Measurements from ENCODE around the gene TMEM132A. TPM values are rescaled to one million over a fixed set of nuclear protein-coding genes. Genes with fewer than 3 reads are reported as not detected.
A peak's percentile ranks its signal among the peaks of the same experiment; 100 is the strongest.

Gene TMEM132A
- total and polyA plus RNA-seq, 9 of the 15 experiments (the other 6 are each of a cell fraction or from before 2014, with no cell fraction given): 0.04 to 1.1 (median 0.18) TPM; not detected in 4

- TF ChIP-seq ZBTB40 (IDR thresholded peaks at IDR 0.05): no peak
- TF ChIP-seq ZBTB40 (CRISPR knock-in tag; IDR thresholded peaks at IDR 0.05): no peak
- 0 out of 2 replicates have a peak, but pooled peaks have one; percentile 5 for TF ChIP-seq LEF1 (IDR thresholded peaks at IDR 0.05)
- TF ChIP-seq TBL1XR1 (IDR thresholded peaks at IDR 0.05; ENCODE audit: low read length in 2 of 2): no peak
Measured at GRCh38 chr11:60905551-60906113, 18.6 kb upstream of the TMEM132A start (continued).
